Measurements from ENCODE around the gene ASF1A. TPM values are rescaled to one million over a fixed set of nuclear protein-coding genes. Genes with fewer than 3 reads are reported as not detected.

Gene ASF1A
- total and polyA plus RNA-seq, 7 experiments from 2014 or later, result 16.5 to 63.9 (median 48.5) TPM

DNA sequence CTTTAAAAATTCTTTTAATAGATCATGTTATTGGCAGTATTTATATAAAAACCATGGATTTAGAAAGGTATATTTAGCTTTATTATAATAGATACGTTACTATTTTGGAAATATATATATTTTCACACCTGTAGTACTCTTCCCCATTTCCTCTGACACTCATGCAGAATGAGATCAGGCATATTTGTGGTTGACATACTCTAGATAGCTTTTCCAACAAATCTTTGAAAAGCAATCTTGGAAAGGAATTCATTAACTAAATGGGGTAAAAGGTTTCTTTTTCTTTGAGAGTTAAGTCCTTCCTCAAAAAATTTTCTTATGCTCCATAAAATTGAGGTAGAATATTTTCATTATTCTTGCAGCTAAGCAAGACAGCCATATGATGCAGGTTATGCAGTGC is 14.5 kb downstream of the ASF1A start:
- Histone ChIP-seq H3K4me1 (ENCODE audit: control insufficient read depth in 2 of 2, insufficient read depth in 2 of 2, low read length in 2 of 2) (no peaks in the 10 kb centered on the region), H3K4me3 (ENCODE audit: low read length) (no peak overlapping the region), H3K27me3 (ENCODE audit: control insufficient read depth in 2 of 2, insufficient read depth in 2 of 2, low read length in 2 of 2) (no peaks in the 10 kb centered on the region), H3K36me3 (ENCODE audit: control insufficient read depth in 2 of 3, insufficient read depth in 3 of 3, low read length in 3 of 3) (peaks cover 8 to 70% (median 27%) of the 10 kb centered on the region in 3 experiments), H3K9me3 (ENCODE audit: control insufficient read depth in 2 of 3, low read length in 3 of 3) (no peaks in the 10 kb centered on the region), H3K27ac (ENCODE audit: low read depth, low read length) (no peak overlapping the region)
- H3K27ac Mint-ChIP-seq, result no peak overlapping the region
- no peak for DNase-seq
- H3K27me3 Mint-ChIP-seq, result no peaks in the 10 kb centered on the region
- ATAC-seq, result no peak
- peaks cover 14 to 55% (median 36%) of the 10 kb centered on the region in 7 donors for H3K4me1 Mint-ChIP-seq
- ChIA-PET POLR2A (interaction anchor here (0.8 to 1.5 kb wide), 2 partner anchors 9 to 14 kb away, joined by 3 to 5 read pairs; partner anchors contain the start of gene ASF1A), CTCF (no interaction called here)
- intact Hi-C loops (cut with micrococcal nuclease), result no loop called here
- no peak overlapping the region for H3K4me3 Mint-ChIP-seq
- H3K36me3 Mint-ChIP-seq, result peaks cover 3 to 68% (median 36%) of the 10 kb centered on the region in 5 donors
- peaks cover 0 to 2% (median 0%) of the 10 kb centered on the region in 11 donors for H3K9me3 Mint-ChIP-seq

DNA sequence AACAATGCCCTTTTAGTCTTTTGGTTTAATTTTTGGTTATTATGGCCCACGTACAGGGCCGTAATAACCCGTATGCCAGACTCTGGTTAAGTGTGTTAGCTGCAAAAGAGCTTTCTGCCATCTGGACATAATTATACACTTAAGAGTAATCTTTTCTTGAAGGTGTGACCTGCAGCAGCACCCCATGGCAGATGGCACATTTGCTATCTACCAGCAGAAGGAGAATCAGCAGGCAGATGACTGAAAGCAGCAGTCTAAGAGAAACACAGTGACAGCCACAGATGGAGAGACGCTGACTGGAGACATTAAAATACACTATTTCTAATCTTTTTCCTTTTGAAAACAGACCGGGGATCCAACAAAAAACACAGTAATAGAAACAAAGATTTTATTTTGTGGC is 18.7 kb downstream of the ASF1A start:
- ATAC-seq, result no peak
- Histone ChIP-seq H3K9me3 (ENCODE audit: control insufficient read depth in 2 of 3, low read length in 3 of 3) (no peaks in the 10 kb centered on the region), H3K27ac (ENCODE audit: low read depth, low read length) (no peak overlapping the region), H3K36me3 (ENCODE audit: control insufficient read depth in 2 of 3, insufficient read depth in 3 of 3, low read length in 3 of 3) (peaks cover 4 to 77% (median 30%) of the 10 kb centered on the region in 3 experiments), H3K27me3 (ENCODE audit: control insufficient read depth in 2 of 2, insufficient read depth in 2 of 2, low read length in 2 of 2) (no peaks in the 10 kb centered on the region), H3K4me3 (ENCODE audit: low read length) (no peak overlapping the region), H3K4me1 (ENCODE audit: control insufficient read depth in 2 of 2, insufficient read depth in 2 of 2, low read length in 2 of 2) (no peaks in the 10 kb centered on the region)
- no peaks in the 10 kb centered on the region for H3K9me3 Mint-ChIP-seq
- peak overlapping the region in 5 of 9 donors; percentile 5 to 76 (median 48) for H3K27ac Mint-ChIP-seq
- CTCF ChIA-PET, result no interaction called here
- H3K4me3 Mint-ChIP-seq, result no peak overlapping the region
- H3K27me3 Mint-ChIP-seq, result no peaks in the 10 kb centered on the region
- intact Hi-C loops (cut with micrococcal nuclease), result no loop called here
- DNase-seq, result no peak
- peaks cover 0 to 30% (median 7%) of the 10 kb centered on the region in 7 donors for H3K4me1 Mint-ChIP-seq
- POLR2A ChIA-PET, result interaction anchor here (0.5 kb wide), 1 partner anchor 69 kb away, joined by 3 read pairs; no protein-coding TSS in a partner anchor
- peaks cover 4 to 57% (median 32%) of the 10 kb centered on the region in 5 donors for H3K36me3 Mint-ChIP-seq

DNA sequence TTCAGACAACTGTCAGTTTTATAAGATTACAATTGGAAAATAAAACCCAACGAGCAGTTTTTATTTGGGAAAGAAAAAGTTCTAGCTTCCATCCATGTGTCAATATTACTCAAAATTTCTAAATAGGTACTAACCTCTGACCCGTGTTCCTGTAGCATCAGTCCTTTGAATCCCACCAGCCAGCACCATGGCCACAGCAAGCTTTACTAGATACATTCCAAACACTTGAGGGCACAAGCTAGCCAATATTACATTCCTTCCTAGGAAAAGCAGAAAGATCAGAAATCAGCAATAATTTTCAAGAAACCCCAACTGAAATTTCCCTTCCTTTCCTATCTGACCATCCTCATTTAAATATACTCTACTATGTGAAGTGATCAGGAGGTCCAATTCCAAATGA is 19.2 kb downstream of the ASF1A start:
- Mint-ChIP-seq H3K27ac (peak overlapping the region in 4 of 9 donors; percentile 17 to 67 (median 34)), H3K27me3 (no peaks in the 10 kb centered on the region), H3K4me3 (no peak overlapping the region), H3K36me3 (peaks cover 4 to 55% (median 33%) of the 10 kb centered on the region in 5 donors), H3K9me3 (no peaks in the 10 kb centered on the region), H3K4me1 (peaks cover 0 to 25% (median 3%) of the 10 kb centered on the region in 7 donors)
- Histone ChIP-seq H3K27me3 (ENCODE audit: control insufficient read depth in 2 of 2, insufficient read depth in 2 of 2, low read length in 2 of 2) (no peaks in the 10 kb centered on the region), H3K4me3 (ENCODE audit: low read length) (no peak overlapping the region), H3K4me1 (ENCODE audit: control insufficient read depth in 2 of 2, insufficient read depth in 2 of 2, low read length in 2 of 2) (no peaks in the 10 kb centered on the region), H3K27ac (ENCODE audit: low read depth, low read length) (no peak overlapping the region), H3K9me3 (ENCODE audit: control insufficient read depth in 2 of 3, low read length in 3 of 3) (no peaks in the 10 kb centered on the region), H3K36me3 (ENCODE audit: control insufficient read depth in 2 of 3, insufficient read depth in 3 of 3, low read length in 3 of 3) (peaks cover 4 to 74% (median 25%) of the 10 kb centered on the region in 3 experiments)
- ATAC-seq (no peak), DNase-seq (no peak)
- intact Hi-C loops (cut with micrococcal nuclease), result no loop called here
- ChIA-PET POLR2A (interaction anchor here (0.5 kb wide), 1 partner anchor 69 kb away, joined by 3 read pairs; no protein-coding TSS in a partner anchor), CTCF (no interaction called here)

DNA sequence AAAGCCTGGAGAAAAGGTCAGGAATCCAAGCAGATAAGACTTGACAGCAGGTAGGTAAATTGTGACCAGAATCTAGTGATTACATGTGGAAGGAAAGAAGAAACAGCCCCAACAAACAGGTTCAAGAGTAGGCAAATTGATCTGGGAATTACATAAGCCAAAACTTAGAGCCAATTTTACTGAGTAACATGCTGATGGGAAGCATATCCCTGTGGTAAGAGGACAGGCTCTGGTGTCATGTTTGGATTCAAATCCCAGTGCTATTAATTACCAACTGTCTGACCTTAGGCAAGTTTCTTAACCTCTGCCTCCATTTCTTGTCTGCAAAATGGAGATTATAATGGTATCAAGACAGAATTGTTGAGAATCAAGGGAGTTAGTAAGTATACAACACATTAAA is 20.6 kb downstream of the ASF1A start:
- H3K36me3 ChIP-seq (ENCODE audit: control insufficient read depth in 2 of 3, insufficient read depth in 3 of 3, low read length in 3 of 3), result peaks cover under 1 to 68% (median 18%) of the 10 kb centered on the region in 3 experiments
- no peak overlapping the region for H3K4me3 ChIP-seq (ENCODE audit: low read length)
- H3K4me1 ChIP-seq (ENCODE audit: control insufficient read depth in 2 of 2, insufficient read depth in 2 of 2, low read length in 2 of 2), result no peaks in the 10 kb centered on the region
- H3K27me3 ChIP-seq (ENCODE audit: control insufficient read depth in 2 of 2, insufficient read depth in 2 of 2, low read length in 2 of 2), result no peaks in the 10 kb centered on the region
- H3K4me1 Mint-ChIP-seq, result peaks cover 0 to 21% (median 3%) of the 10 kb centered on the region in 7 donors
- no peak for DNase-seq
- ChIA-PET CTCF (no interaction called here), POLR2A (interaction anchor here (0.7 to 1.0 kb wide), 2 partner anchors 11 to 18 kb away, joined by 3 read pairs; no protein-coding TSS in a partner anchor)
- H3K27me3 Mint-ChIP-seq, result no peaks in the 10 kb centered on the region
- no peaks in the 10 kb centered on the region for H3K9me3 Mint-ChIP-seq
- H3K4me3 Mint-ChIP-seq, result no peak overlapping the region
- H3K27ac ChIP-seq (ENCODE audit: low read depth, low read length), result no peak overlapping the region
- H3K36me3 Mint-ChIP-seq, result peaks cover 4 to 56% (median 31%) of the 10 kb centered on the region in 5 donors
- H3K9me3 ChIP-seq (ENCODE audit: control insufficient read depth in 2 of 3, low read length in 3 of 3), result no peaks in the 10 kb centered on the region
- peak overlapping the region in 4 of 9 donors; percentile 26 to 65 (median 48) for H3K27ac Mint-ChIP-seq
- no peak for ATAC-seq
- intact Hi-C loops (cut with micrococcal nuclease), result no loop called here

DNA sequence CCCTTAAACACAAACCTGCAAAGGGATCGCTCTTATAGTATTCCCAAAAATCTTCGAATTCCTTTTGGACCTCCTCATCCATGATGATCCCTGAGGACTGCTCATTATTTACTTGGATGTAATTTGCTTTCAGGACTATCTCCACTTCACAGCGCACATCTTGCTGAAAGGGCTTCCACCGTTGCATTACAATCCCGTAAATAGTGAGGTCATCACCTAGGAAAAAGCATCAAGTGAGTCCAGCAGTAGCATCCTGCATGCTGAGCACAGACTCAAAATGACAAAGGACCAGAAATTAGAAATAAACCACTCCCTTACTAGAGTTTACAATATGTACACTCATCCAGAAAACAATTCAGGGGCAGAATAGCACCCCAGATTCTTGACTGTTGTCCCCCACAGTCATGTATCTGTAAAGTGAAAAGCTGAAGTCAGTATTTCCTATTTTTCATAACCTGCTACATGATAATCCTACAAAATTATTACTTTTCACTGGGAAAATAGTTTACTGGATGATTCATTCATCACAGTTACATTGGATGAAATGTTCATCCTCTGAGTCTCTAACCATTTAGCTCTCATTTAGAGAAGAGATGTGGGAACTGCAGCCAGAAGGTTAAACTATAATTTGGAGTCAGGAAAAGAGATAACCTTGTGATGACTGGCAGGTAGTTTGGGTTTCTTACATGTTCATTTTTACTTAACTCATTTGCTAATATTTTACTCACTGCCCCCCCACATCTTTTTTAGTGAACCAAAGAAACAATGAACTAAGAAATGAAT is 23.8 kb downstream of the ASF1A start:
- Histone ChIP-seq H3K4me1 (ENCODE audit: control insufficient read depth in 2 of 2, insufficient read depth in 2 of 2, low read length in 2 of 2) (no peaks in the 10 kb centered on the region), H3K4me3 (ENCODE audit: low read length) (no peak overlapping the region), H3K9me3 (ENCODE audit: control insufficient read depth in 2 of 3, low read length in 3 of 3) (no peaks in the 10 kb centered on the region), H3K27ac (ENCODE audit: low read depth, low read length) (no peak overlapping the region), H3K36me3 (ENCODE audit: control insufficient read depth in 2 of 3, insufficient read depth in 3 of 3, low read length in 3 of 3) (peaks cover 9 to 74% (median 26%) of the 10 kb centered on the region in 3 experiments), H3K27me3 (ENCODE audit: control insufficient read depth in 2 of 2, insufficient read depth in 2 of 2, low read length in 2 of 2) (no peaks in the 10 kb centered on the region)
- Mint-ChIP-seq H3K27ac (peak overlapping the region in 3 of 9 donors; percentile 21 to 72 (median 50)), H3K4me3 (no peak overlapping the region), H3K36me3 (peaks cover 4 to 66% (median 47%) of the 10 kb centered on the region in 5 donors), H3K27me3 (no peaks in the 10 kb centered on the region), H3K9me3 (no peaks in the 10 kb centered on the region), H3K4me1 (peaks cover 0 to 15% (median 3%) of the 10 kb centered on the region in 7 donors)
- intact Hi-C loops (cut with micrococcal nuclease), result loop anchor here in 1 of 2 donors (2.0 kb wide), 1 partner anchor 17 kb away; no protein-coding TSS in a partner anchor
- POLR2A ChIA-PET, result no interaction called here
- CTCF ChIA-PET, result no interaction called here
- ATAC-seq, result no peak
- no peak for DNase-seq

DNA sequence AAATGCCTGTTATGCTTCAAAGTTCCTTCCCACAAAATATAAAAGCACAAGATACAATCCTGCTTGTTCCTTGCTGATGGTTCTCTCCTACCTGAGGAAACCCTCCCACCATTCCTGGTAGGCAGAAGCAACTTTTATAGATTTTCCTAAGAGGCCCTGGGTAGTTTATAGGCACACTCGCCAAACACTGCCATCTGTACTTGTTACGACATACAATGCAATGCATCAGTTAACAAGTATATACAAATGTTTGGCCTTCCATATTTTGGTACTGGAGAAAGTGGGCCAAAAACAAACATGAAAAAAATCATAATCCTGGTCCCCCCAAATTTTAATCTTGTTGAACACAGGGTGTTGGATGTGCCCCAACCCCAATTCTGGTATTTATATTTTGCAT is 24.4 kb downstream of the ASF1A start:
- H3K27me3 ChIP-seq (ENCODE audit: control insufficient read depth in 2 of 2, insufficient read depth in 2 of 2, low read length in 2 of 2), result no peaks in the 10 kb centered on the region
- H3K9me3 ChIP-seq (ENCODE audit: control insufficient read depth in 2 of 3, low read length in 3 of 3), result no peaks in the 10 kb centered on the region
- DNase-seq (no peak), ATAC-seq (no peak)
- H3K4me1 ChIP-seq (ENCODE audit: control insufficient read depth in 2 of 2, insufficient read depth in 2 of 2, low read length in 2 of 2), result no peaks in the 10 kb centered on the region
- no peak overlapping the region for H3K4me3 Mint-ChIP-seq
- intact Hi-C loops (cut with micrococcal nuclease), result no loop called here
- ChIA-PET CTCF (no interaction called here), POLR2A (no interaction called here)
- no peak overlapping the region for H3K27ac ChIP-seq (ENCODE audit: low read depth, low read length)
- no peaks in the 10 kb centered on the region for H3K9me3 Mint-ChIP-seq
- peak overlapping the region in 3 of 9 donors; percentile 20 to 72 (median 50) for H3K27ac Mint-ChIP-seq
- peaks cover 4 to 62% (median 49%) of the 10 kb centered on the region in 5 donors for H3K36me3 Mint-ChIP-seq
- no peaks in the 10 kb centered on the region for H3K27me3 Mint-ChIP-seq
- H3K36me3 ChIP-seq (ENCODE audit: control insufficient read depth in 2 of 3, insufficient read depth in 3 of 3, low read length in 3 of 3), result peaks cover 9 to 73% (median 27%) of the 10 kb centered on the region in 3 experiments
- no peak overlapping the region for H3K4me3 ChIP-seq (ENCODE audit: low read length)
- H3K4me1 Mint-ChIP-seq, result peaks cover 0 to 11% (median 3%) of the 10 kb centered on the region in 7 donors

All from naive thymus-derived CD4-positive, alpha-beta T cell (primary cell).